IMR-90 (cell line): ENCODE results near the gene KLC1. TPM values are rescaled to one million over a fixed set of nuclear protein-coding genes. Genes with fewer than 3 reads are reported as not detected.

Experiments used
- ATAC-seq: fragments of 200-7000 bp; cut with Tn5 transposase; 2 replicates; pipeline ENCODE4 v1.9.1; 2020; ENCODE audit warnings: low read depth, mild to moderate bottlenecking, moderate library complexity
- BruUV-seq: library from RNA; stranded (reverse); fragments of 400-500 nt; replicated peaks from 2 replicates; lab custom pipeline; 2021; lab: Mats Ljungman, UMichigan
- CTCF ChIA-PET: fragments of 300-600 bp; formaldehyde crosslinking; extraction: SDS; loops from one replicate; lab custom pipeline; 2021; ENCODE audit warnings: antibody characterized with exemption; lab: Yijun Ruan, JAX
- POLR2A ChIA-PET: fragments of 300-600 bp; sonication (Branson Sonifier 250); formaldehyde crosslinking; loops from one replicate; lab custom pipeline; 2022; ENCODE audit warnings: antibody characterized with exemption; ENCODE audit not compliant: unreplicated experiment; lab: Charles Lee
- DNase-seq: peaks from one replicate; pipeline ENCODE4 v3.0.0; 2013
- H2AFZ ChIP-seq: replicated peaks from 2 replicates; pipeline ENCODE3; 2013; ENCODE audit warnings: low read length, mild to moderate bottlenecking; ENCODE audit not compliant: poor library complexity
- H2AK5ac ChIP-seq: 2 replicates; pipeline ENCODE4 v1.6.1; 2013; ENCODE audit warnings: low read depth, low read length, inconsistent platforms
- H2AK9ac ChIP-seq: replicated peaks from 2 replicates; pipeline ENCODE3; 2013; ENCODE audit warnings: mild to moderate bottlenecking, low read depth, low read length, moderate library complexity; ENCODE audit not compliant: poor library complexity
- H2BK120ac ChIP-seq: 2 replicates; pipeline ENCODE4 v1.6.1; 2013; ENCODE audit warnings: low read depth, low read length, inconsistent platforms
- H2BK15ac ChIP-seq: 3 replicates; pipeline ENCODE4 v1.6.1; 2013; ENCODE audit warnings: low read depth, low read length, inconsistent platforms
- H2BK20ac ChIP-seq: 2 replicates; pipeline ENCODE4 v1.6.1; 2013; ENCODE audit warnings: low read depth, mild to moderate bottlenecking, inconsistent platforms, low read length, moderate library complexity
- H2BK5ac ChIP-seq: 2 replicates; pipeline ENCODE4 v1.6.1; 2013; ENCODE audit warnings: mild to moderate bottlenecking, low read depth, low read length, inconsistent platforms; ENCODE audit not compliant: poor library complexity, severe bottlenecking
- H3K14ac ChIP-seq: replicated peaks from 2 replicates; pipeline ENCODE4 v1.6.1; 2013; ENCODE audit warnings: low read depth, low read length, inconsistent platforms
- H3K18ac ChIP-seq: 2 replicates; pipeline ENCODE4 v1.6.1; 2013; ENCODE audit warnings: low read depth, low read length, control low read depth
- H3K23ac ChIP-seq: 2 replicates; pipeline ENCODE4 v1.6.1; 2013; ENCODE audit warnings: low read depth, low read length, inconsistent platforms
- H3K27ac ChIP-seq: 2 replicates; pipeline ENCODE4 v1.5.1; 2013; ENCODE audit warnings: mild to moderate bottlenecking, control low read depth, low read length; ENCODE audit not compliant: insufficient read depth
- H3K27me3 ChIP-seq: 2 replicates; pipeline ENCODE4 v1.6.1; 2013; ENCODE audit warnings: low read length; ENCODE audit not compliant: control insufficient read depth, insufficient read depth
- H3K36me3 ChIP-seq: 2 replicates; pipeline ENCODE4 v1.6.1; 2013; ENCODE audit warnings: low read length, mixed read lengths; ENCODE audit not compliant: control insufficient read depth, insufficient read depth
- H3K4ac ChIP-seq: 2 replicates; pipeline ENCODE4 v1.6.1; 2013; ENCODE audit warnings: low read depth, low read length, inconsistent platforms
- H3K4me1 ChIP-seq: 2 replicates; pipeline ENCODE4 v1.6.1; 2013; ENCODE audit warnings: low read length, mixed read lengths; ENCODE audit not compliant: control insufficient read depth, insufficient read depth
- H3K4me2 ChIP-seq: 2 replicates; pipeline ENCODE4 v1.6.1; 2013; ENCODE audit warnings: low read depth, mild to moderate bottlenecking, control low read depth, low read length, moderate library complexity
- H3K4me3 ChIP-seq: 2 replicates; pipeline ENCODE4 v1.5.1; 2013; ENCODE audit warnings: low read depth, mild to moderate bottlenecking, control low read depth, low read length, moderate library complexity; ENCODE audit not compliant: insufficient read depth
- H3K56ac ChIP-seq: 2 replicates; pipeline ENCODE4 v1.6.1; 2013; ENCODE audit warnings: low read length, inconsistent platforms; ENCODE audit not compliant: insufficient read depth; ENCODE audit errors: extremely low read depth
- H3K79me1 ChIP-seq, 2 experiments: 2 replicates each; pipeline ENCODE4 v1.6.1; 2013; ENCODE audit warnings: low read length in 2 of 2, inconsistent platforms in 1 of 2, low read depth in 1 of 2
- H3K9ac ChIP-seq: 2 replicates; pipeline ENCODE4 v1.6.1; 2013; ENCODE audit warnings: low read depth, low read length, control low read depth
- H3K9me1 ChIP-seq: 2 replicates; pipeline ENCODE4 v1.6.1; 2013; ENCODE audit warnings: low read length, inconsistent platforms; ENCODE audit not compliant: insufficient read depth
- H3K9me3 ChIP-seq: 2 replicates; pipeline ENCODE4 v1.6.1; 2013; ENCODE audit warnings: low read length; ENCODE audit not compliant: control insufficient read depth, insufficient read depth
- H4K20me1 ChIP-seq: 2 replicates; pipeline ENCODE4 v1.6.1; 2013; ENCODE audit warnings: low read length, inconsistent platforms; ENCODE audit not compliant: insufficient read depth
- H4K5ac ChIP-seq: 2 replicates; pipeline ENCODE4 v1.6.1; 2013; ENCODE audit warnings: mild to moderate bottlenecking, low read depth, low read length, control low read depth
- H4K8ac ChIP-seq, 2 experiments: 2 replicates each; pipeline ENCODE4 v1.6.1; 2013; ENCODE audit warnings: low read depth in 2 of 2, low read length in 2 of 2, control low read depth in 1 of 2, inconsistent platforms in 1 of 2
- H4K91ac ChIP-seq: 2 replicates; pipeline ENCODE4 v1.6.1; 2013; ENCODE audit warnings: low read depth, low read length, inconsistent platforms; ENCODE audit not compliant: insufficient read depth
- RCOR1 ChIP-seq: IDR thresholded peaks from 2 replicates; pipeline ENCODE4 v1.6.1; 2012; ENCODE audit warnings: mild to moderate bottlenecking, low read length, improper control_type of control experiment; ENCODE audit not compliant: insufficient replicate concordance
- RFX5 ChIP-seq: IDR thresholded peaks from 2 replicates; pipeline ENCODE4 v1.8.0; 2012; ENCODE audit warnings: low read depth, mild to moderate bottlenecking, low read length, moderate library complexity
- SMC3 ChIP-seq: fragments of 150-350 bp; IDR thresholded peaks from 2 replicates; pipeline ENCODE4 v1.6.1; 2016; ENCODE audit warnings: low read depth, mild to moderate bottlenecking, antibody characterized with exemption, low read length, moderate library complexity
- WGBS, 2 experiments: methylation state at CpG; one replicate each; pipeline versions ENCODE4 v1.1.5 to v1.1.7; 2013; ENCODE audit warnings: missing lambda C conversion rate in 2 of 2; ENCODE audit not compliant: insufficient read length in 1 of 2; ENCODE audit errors: extremely low coverage in 2 of 2; 5-methylcytosine and 5-hydroxymethylcytosine counted together
- dilution Hi-C: fragments of 300-500 bp; cut with HindIII; formaldehyde crosslinking; loops from one replicate; pipeline ENCODE4 v1.14.3; 2018; ENCODE audit warnings: low sequenced_read_pairs; ENCODE audit not compliant: unreplicated experiment
- in situ Hi-C: fragments of 300-500 bp; cut with MboI; formaldehyde crosslinking; loops from 3 replicates; pipeline ENCODE4 v1.14.3; 2019; ENCODE audit warnings: low sequenced_read_pairs, inconsistent platforms, mixed read lengths
- intact Hi-C: fragments of 100-400 bp; cut with micrococcal nuclease; formaldehyde crosslinking; loops from 2 replicates; pipeline ENCODE4 v1.10.0; 2022
- polyA plus RNA-seq, 3 experiments: library from polyadenylated mRNA; depleted of rRNA; stranded (reverse); fragments of >200 nt; gene quantifications; 2 replicates each; pipeline ENCODE4 v1.2.3, GENCODE V29; 2012; ENCODE audit warnings: low replicate concordance in 1 of 3
- total RNA-seq: library from RNA; depleted of rRNA; stranded (reverse); fragments of >200 nt; gene quantifications from 2 replicates; pipeline ENCODE4 v1.2.3, GENCODE V29; 2012

The KLC1 gene
- total and polyA plus RNA-seq, 2 of the 4 experiments (the other 2 are of a cell fraction), result 101 to 157 TPM

GRCh38 chr14:103669370-103669769 is 40.4 kb downstream of the KLC1 start:
- peaks cover 6% of the 10 kb centered on the region; the same call in 1 of the 2 replicates for H3K4me1 ChIP-seq
- no peak overlapping the region for H2BK15ac ChIP-seq
- peaks cover 15% of the 10 kb centered on the region for H4K20me1 ChIP-seq
- no TSS peak for BruUV-seq
- TF ChIP-seq RCOR1 (no peak), SMC3 (no peak), RFX5 (no peak)
- CTCF ChIA-PET, result interaction anchor here (0.6 kb wide), 1 partner anchor 54 kb away, joined by 4 read pairs; no protein-coding TSS in a partner anchor
- POLR2A ChIA-PET, result no interaction called here
- dilution Hi-C loops (no loop called here), intact Hi-C loops (no loop called here), in situ Hi-C loops (no loop called here)
- H3K14ac ChIP-seq, result no peak overlapping the region
- H2AK5ac ChIP-seq, result no peak overlapping the region
- H3K9ac ChIP-seq, result no peak overlapping the region
- H3K4ac ChIP-seq, result no peak overlapping the region
- DNase-seq (no peak), ATAC-seq (no peak)
- no peak overlapping the region for H4K8ac ChIP-seq
- no peak overlapping the region for H3K4me3 ChIP-seq
- no peak overlapping the region for H2AFZ ChIP-seq
- H3K56ac ChIP-seq, result no peak overlapping the region
- no peak overlapping the region for H4K5ac ChIP-seq
- no peak overlapping the region for H4K91ac ChIP-seq
- no peaks in the 10 kb centered on the region for H3K27me3 ChIP-seq
- no peak overlapping the region for H2BK20ac ChIP-seq
- H3K9me3 ChIP-seq, result no peaks in the 10 kb centered on the region
- no peak overlapping the region for H3K4me2 ChIP-seq
- no peak overlapping the region for H2BK5ac ChIP-seq
- no peak overlapping the region for H2BK120ac ChIP-seq
- WGBS, 2 experiments, result no CpG with 5 or more reads among the region's 2 CpGs
- no peak overlapping the region for H2AK9ac ChIP-seq
- H3K36me3 ChIP-seq, result peaks cover 55% of the 10 kb centered on the region
- H3K27ac ChIP-seq, result no peak overlapping the region
- no peak overlapping the region for H3K18ac ChIP-seq
- peaks cover 10% of the 10 kb centered on the region for H3K9me1 ChIP-seq
- no peak overlapping the region for H3K23ac ChIP-seq
- peaks cover 24 to 60% of the 10 kb centered on the region in 2 experiments for H3K79me1 ChIP-seq
